A172 (cell line): ENCODE measurements around the gene TRPC3. TPM values are rescaled to one million over a fixed set of nuclear protein-coding genes. Genes with fewer than 3 reads are reported as not detected.

Experiments
- DNase-seq: peaks from one replicate; pipeline ENCODE4 v3.0.0-alpha.2; 2015; ENCODE audit warnings: low spot score
- total RNA-seq: library from RNA; depleted of rRNA; stranded (reverse); fragments of >200 nt; shearing (Covaris generic); gene quantifications from 2 replicates; pipeline ENCODE4 v1.2.3, GENCODE V29; 2014; rRNA removed

Gene TRPC3
- 0.57 and 0.98 TPM in 2 replicates for total RNA-seq

DNA sequence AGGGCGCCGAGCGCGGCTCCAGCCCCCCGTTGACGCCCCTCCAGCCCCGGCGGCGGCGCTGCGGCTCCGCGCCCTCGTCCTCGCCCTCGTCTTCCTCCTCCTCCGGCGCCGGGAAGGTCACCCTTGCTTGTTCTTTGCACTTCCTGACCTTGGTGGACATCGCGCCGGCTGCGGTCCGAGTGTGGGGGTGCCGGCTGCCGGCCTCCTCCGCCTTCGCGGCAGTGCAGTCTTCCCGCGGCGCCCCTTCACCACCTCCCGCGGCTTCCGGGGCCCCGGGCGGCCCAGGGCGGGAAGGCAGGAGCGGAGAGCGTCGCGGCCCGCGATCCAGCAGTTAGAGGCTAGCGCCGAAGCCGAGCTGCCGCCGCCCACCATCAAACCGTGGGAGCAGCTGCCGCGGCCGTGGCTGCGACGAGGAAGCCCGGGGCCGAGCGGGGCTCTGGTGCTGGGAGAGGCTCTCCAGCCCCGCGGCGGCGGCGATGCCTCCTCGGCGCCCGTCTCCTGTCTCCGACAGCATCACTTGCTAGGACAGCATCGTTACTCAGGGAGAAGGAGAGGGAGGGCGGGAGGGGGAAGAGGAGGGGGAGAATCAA is at the start of gene TRPC3:
TSS of gene TRPC3 (minus strand) at position 540 of the 590 bp plus-strand sequence. CDS start at position 160, 380 bp downstream.
- DNase-seq, result peak; percentile 3

DNA sequence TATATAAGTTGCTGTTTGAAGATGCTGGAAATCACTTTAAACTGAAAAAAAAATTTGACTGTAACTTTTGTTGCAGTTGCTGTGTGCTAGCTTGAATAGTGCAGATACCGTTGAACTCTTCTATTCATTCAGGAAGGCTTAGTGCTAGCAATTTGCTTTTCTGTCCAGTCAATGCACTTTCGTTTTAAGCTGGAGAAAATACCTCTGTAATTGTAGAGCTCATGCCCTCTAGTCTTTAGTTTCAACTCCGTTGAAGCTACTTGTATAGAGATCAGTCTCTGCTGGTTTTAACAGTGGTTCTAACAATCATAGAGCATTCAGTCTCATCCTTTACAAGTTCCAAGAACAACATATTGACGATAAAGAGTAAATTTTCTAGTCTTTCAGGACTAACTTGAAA is 49.0 kb upstream of the TRPC3 start:
- DNase-seq, result no peak

DNA sequence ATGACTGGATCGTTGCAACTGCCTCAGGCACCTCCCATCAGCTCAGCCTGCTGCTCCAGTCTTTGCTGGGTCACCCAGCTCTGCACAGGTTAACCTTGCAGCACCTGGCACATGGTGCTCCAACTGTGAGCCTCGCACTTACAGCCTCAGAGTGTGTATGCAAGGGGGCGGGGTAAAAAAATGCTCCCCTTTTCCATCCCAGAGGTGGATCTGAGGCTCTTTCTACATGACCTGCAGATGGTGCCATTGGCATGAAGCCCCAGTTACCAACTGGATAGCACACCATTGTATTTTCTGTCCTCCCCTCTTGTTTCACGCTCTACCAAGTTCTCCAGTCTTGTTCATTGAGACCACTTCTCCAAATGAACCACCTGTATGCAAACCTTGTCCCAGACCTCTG is 46.2 kb upstream of the TRPC3 start:
- peak; percentile 5 for DNase-seq

DNA sequence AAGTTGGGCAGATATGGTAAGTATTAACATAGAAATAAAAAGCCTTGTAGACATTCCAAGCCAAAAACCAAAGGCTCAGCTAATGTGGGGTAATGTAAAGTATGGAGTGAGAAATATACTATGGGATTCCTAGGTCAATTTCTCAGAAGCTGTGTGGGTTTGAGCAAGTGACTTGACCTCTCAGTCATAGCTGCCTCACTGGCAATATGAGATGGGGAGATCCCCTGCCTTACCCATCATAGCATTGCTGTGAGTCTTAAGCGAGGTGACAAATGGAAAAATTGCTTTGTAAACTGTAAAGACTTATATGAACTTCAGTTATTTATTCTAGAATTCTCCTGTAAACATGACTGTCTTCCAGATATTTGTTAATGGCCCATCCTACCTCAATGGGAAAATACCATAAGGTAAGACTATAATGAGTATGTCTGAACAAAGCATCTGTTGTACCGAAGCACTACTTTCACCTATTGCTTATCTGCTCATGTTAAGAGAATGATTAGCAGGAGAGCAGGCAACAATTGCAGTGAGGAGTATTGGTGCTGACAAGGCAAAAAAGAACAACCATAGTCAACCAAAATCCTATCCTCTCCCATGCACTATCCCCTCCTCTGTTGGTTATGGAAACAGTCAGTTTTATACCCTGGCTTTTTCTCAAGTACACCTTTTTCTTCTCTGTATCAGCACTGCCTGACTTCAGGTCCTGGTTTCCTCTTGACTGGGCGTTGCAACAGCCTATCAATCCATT is 44.1 kb upstream of the TRPC3 start:
- DNase-seq, result no peak

DNA sequence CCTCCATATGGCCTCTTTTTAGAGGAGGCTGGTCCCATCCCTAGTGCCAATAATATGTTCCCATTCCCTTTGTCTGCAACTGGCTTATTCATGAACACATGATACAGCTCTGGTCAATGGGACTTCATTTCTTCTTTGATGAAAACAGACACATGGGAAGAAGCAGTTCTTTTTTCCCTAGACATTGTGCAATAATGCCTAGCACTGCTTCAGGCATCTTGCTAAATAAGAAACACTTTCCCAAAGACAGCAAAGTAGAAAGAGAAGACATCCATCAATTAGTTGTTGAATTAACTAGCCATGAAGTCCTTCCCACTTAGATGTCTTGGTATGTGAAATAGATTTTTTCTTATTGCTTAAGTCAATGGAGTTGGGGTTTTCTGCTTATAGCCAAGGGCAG is 40.1 kb upstream of the TRPC3 start:
- DNase-seq, result no peak

DNA sequence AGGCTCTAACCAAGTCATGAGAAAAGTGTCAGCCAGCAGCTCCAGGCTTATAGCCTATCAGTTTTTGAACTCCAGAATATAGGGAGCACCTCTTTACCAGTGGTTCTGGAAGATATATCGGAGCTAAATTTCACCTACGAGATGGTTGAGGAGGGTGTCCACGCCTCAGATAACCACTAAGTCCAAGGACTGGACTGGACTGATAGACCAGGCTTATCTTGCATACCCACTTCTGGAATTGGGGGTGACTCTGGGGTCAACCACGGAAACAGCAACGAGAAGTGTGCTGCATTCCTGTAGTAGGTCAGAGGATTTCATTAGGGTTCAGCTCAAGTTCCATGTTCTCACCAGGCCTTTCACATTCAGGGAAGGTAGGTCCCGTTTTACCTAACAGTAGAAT is 38.6 kb upstream of the TRPC3 start:
- no peak for DNase-seq

DNA sequence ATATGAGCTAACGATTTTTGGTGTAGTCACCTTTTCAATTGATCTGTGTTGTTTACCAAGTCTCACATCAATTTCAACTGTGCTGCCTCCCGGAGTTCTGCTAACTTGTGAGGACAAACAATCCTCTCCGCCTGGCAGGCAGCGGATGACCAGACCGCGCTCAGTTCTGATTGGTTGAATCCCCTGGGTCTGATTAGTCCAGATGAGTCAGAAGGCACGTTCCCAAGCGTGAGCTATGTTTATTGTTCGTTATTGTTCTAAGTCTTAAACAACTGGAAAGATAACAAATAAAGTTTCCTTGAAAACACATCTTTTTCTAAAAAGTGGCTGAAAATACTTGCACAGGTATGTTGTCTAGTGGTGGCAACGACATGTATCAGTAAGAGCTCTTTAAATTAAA is 37.9 kb upstream of the TRPC3 start:
- peak; percentile 67 for DNase-seq

DNA sequence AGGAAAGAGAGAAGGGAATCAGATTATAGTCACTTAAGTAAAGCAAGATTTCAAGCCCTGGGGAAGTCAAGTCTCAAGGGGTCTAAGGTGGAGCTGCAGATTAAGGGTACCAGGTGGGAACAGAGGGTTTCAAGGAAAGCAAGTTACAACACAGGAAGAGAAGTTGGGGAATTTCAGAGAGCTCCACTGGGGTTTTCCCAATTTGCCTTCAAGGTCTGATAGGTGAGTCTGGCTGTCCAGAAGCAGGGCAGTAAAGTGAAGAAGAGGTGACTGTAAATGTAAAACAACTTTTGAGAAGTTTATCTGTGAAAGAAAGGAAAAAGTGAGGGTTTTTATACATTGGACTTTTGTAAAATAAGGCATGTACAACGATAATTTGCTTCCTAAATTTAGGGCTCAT is 37.1 kb upstream of the TRPC3 start:
- DNase-seq, result no peak

DNA sequence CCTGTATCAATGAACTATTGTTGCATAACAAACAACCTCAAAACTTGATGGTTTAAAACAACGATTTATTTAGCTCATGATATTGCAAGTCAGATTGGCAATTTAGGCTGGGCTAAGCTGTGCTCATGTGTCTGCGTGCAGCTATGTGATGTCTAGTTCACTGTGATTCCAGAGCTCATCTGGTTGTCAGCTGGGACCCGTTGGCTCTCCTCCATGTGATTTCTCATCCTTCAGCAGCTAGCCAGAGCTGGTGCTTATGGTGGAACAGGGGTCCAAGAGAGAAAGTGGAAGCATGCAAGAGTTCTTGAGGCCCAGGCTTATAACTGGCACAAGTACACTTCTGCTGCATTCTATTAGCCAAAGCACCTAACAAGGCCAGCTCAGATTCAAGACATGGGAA is 28.8 kb upstream of the TRPC3 start:
- DNase-seq, result no peak

DNA sequence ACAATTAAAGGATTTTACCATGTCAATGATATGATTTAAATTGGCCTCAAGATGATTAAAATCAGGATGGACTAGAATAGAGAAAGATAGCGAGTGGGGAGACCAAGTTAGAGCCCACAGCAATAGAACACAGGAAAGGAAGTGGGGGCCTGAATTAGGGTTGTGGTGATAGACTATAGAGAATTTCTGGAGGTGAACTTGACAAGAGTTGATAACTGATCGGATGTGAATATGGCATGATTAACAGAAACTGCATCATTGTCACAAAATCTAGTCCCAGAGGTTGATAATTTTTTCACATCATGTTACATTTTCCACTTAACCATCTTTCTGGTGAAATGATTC is 26.3 kb upstream of the TRPC3 start:
- no peak for DNase-seq

DNA sequence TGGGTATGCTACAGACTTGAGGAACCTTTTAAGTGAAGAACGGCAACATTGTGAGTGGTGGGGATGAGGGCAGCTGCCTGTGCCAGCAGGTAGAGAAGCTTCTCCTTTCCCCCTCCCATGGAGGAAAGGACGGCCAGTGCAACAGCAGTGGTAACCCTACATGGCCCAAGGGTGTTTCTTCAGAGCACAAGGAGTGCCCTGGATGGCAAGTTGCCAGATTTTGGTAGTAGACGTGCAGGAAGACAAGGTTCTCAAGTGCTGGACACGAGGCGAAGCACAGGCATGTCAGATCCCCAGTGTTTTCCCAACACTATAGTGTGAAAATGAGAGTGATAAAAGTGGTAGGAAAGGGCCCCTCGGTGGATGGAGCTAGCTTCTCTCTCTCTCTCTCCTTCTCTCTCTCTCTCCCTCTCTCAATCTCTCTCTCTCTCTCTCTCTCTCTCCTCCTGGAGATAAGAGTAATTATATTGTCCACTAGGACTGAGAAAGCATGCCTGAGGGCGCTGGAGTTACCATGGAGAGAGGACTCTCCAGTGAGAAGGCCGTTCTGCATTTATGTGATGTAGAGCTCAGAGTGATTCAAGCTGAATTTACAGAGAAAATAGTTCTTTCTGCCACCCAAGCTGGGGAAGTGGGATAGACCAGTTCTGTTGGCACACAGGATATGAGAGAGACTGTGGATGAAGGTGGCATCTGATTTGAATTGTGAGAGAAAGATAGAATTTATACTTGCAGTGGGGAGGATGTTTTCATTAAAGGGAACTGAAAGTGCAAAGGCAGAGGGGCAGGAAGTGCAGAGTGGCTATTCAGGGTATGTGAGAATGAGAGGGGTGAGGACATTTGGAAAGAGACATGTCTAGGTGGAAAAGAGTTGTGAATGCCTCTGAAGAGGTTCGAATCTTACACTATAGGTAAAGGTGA is 25.7 kb upstream of the TRPC3 start:
- DNase-seq, result peak; percentile 32

DNA sequence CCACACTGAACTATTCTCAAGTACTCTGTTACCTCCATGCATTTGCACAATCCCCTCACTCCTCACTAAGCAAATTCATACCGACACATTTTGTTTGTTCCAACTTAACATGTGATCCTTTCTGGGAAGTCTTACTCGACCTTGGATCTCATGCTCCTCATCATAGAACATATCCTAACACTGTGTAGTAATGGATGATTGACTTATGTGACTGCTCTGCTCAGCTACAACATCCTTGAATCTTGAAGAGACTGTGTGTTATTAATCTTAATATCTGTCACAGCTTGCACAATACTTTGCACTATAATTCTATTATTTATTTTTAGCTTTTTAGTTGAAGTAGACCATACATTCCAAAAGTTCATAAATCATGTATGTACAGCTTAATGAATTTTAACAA is 23.9 kb upstream of the TRPC3 start:
- no peak for DNase-seq

DNA sequence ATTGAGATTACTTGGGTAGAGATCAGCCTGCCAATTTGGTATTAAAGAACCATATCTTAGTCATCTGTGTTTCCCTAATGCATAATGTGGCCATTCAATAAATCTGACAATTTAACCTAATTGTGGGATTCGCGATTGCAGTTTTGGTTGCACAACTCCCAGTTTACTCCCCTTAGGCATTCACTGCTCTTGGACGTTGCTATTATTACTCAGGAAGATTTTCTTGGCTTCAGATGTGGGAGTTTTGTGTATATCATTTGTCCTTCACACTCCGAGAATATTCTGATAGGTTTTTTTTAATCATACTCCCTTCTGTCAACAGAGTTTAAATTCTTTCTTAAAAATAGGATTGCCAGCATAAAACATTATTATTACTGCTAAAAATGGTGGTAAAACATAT is 22.0 kb upstream of the TRPC3 start:
- no peak for DNase-seq

DNA sequence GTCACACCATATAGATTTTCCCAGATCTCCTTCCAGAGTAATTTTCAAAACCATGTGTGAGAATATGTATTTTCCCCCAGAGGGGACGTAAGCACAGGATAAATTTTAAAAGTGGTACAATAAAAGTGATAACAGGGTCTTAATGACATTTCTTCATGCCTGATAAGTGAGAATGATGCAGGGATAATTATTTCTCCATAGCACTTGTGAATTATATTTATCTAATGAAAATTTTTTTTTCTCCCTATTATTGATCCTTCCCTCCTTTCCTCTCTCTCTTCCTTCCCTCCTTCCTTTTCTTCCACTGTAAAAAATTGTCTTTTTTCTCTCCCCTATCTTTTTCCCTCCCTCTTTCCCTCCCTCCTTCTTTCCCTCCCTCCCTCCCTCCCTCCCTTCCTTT is 17.0 kb upstream of the TRPC3 start:
- DNase-seq, result no peak

DNA sequence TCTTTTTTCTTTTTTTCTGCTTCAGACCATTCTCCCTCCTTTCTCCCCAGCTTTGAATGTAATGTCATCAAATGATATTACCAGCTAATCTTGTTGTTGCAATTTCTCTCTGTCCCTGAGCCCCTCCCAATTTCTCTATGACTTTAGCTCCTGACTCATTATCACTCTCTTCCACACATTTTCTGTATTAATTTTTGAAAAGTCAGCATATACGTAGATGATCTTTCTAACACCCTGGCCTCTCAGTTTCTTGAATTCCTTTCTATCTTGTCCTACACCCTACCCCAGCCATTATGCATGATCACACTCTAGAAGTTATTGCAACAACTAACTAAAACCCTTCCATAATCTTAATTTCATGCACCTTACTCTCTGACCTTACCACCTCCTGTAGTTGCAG is 13.1 kb upstream of the TRPC3 start:
- no peak for DNase-seq

DNA sequence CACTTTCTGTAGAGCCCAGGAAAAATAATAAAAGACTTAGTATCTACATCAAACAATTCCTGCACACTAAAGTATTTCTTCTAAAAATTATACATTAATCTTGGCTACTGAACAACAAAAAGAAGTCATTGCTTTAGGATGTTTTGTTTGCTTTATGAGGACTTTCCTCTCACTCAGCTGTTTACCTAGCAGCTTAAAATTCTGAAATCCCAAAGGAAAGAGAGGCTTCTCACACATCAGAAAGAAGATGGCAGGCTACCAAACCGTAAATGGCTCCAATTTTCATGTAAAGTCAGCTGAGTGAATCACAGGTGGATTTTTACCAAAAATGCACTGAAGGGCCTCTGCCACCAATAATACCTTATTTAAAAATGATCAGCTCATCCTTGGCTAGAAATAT is 9.0 kb upstream of the TRPC3 start:
- DNase-seq, result no peak

DNA sequence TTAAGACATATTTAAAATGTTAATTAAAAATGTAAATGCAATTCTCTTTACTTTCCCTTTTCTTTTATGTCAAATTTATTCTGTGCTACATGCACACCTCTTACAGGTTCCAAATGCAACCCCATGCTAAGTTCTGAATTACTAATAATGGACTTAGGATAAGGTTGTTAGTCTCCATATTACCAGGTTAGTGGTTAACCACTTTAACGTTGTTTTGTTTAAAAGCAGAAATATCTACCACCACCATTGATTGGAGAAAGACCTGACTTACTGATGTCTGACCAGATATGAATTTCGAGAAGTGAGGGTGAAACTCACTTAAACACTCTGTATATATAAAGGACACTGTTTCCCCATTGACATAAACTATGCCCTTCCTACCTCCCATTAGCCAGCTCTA is 6.9 kb upstream of the TRPC3 start:
- no peak for DNase-seq

DNA sequence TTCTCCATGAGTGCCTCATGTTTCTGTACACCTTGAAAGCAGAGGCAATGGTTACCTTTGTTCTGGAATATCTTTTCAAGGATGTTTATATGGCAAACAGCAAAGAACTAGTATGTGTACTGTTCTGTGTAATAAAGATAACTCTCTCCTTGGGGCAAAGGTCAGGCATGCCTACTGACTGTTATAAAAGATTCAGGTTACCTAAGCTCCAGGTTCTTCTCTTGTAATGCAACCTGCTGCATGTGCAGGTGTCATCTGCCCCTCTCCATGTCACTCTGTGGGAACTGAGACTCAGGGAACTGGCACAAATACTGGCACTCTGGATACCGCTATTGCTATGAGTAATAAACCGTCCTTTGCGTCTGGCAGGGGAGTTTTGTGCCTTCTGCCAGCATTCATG is 5.4 kb upstream of the TRPC3 start:
- no peak for DNase-seq

DNA sequence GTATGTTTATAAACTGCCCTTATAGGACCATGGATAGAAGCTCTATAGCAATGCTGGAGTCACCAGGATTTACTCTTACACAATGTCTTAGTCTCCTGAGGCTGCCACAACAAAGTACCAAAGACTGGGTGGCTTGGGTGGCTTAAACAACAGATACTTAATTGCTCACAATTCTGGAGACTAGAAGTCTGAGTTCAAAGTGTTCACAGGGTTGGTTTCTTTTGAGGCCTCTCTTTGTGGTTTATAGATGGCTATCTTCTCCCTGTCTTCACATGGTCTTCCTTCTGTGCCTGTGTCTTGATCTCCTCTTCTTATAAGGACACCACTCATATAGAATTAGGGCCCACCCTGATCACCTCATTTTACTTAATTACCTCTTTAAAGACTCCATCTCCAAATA is 2.0 kb upstream of the TRPC3 start:
- DNase-seq, result no peak

DNA sequence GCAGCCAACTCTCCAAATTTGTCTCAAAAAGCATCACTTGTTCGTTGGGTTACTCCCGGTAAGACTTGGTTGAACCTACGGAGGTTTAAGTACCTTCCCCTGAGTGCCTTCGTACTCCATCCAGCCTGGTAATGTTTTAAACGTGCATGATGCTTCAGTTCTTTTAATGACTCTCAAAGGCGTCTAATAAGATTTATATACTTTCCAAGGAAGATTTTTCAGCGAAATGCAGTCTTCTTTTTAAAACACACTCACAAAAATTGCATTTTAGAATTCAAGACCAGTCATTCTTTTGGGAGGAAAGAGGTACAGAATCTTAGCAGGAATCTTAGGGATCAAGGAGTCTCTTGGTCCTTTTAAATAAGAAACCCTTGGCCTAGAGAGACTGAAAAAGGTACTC is 430 bp upstream of the TRPC3 start:
- no peak for DNase-seq

DNA sequence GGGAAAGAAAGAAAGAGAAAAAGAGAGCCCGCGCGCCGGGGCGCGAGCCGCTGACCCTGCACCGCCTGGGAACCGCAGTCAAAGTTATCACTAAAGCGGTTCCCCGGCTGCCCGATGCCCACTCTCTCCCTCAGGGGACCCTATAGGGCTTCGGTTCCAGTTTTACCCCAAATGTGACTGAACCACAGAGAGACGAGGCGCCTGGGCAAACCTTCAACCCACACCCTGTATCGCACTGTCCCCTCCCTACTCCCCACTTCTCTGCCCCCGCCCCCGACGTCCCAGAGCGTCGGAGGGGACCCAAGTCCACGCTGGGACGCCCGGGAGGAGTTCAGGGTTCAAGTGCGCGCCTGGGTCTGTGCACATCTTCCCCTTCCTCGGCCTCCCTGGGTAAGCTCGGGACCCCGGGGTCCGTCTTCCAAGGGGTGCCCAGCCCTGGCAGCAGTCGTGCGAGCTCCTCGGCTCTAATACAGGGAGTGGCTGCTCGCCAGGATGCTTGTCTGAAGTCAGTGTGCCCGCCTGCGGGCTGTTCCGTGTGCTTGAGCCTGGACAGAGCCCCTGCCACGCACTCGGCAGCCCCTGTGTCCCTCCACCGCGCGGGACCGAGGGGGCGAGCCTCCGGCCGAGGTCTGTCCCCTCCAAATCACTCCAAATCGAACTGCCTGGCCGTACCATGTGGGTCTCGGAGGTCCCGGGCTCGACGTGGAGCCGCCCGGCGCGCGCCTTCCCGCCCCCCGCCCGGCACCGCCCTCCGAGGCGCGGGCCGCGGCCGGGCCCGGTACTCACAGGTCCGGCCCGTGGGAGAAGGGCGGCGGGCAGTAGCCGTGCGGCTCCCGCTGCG is 960 bp downstream of the TRPC3 start:
- peak; percentile 14 for DNase-seq

DNA sequence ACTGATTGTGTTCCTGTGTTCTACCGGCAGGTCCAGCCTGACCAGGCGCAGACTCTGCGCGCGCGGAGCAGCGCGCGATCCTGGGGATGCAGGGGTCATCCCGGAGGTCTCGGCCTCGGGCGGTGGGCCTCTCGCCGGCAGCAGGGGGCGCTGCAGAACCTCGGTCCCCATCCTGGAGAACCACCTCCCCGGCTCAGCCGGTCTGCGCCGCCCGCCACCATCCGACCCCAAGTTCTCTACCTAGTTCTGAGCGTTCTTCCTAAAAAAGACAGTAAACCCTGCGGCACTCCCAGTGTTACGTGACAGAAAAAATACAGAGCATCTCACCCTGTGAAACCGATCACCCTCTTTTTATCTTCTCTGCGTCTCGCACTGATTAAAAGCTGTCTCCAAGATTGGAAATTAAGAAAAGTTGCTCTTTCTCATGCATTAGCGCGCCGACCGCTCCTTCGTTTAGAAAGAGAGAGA is 1.6 kb downstream of the TRPC3 start:
- DNase-seq, result peak; percentile 59
